Measurements from ENCODE around the gene EMILIN1. TPM values are rescaled to one million over a fixed set of nuclear protein-coding genes. Genes with fewer than 3 reads are reported as not detected.

EMILIN1 gene
- total RNA-seq, 1 experiment from 2014 or later, result 1.2 TPM

- no peaks in the 10 kb centered on the region for H3K27me3 ChIP-seq (ENCODE audit: insufficient read depth, low read length)
- Mint-ChIP-seq H3K36me3 (ENCODE audit: insufficient read depth in 1 of 3, low read depth in 3 of 3) (peaks cover 17 to 64% (median 53%) of the 10 kb centered on the region in 3 experiments; a peak in 6 of 7 replicates), H3K4me3 (no peak overlapping the region), H3K9me3 (no peaks in the 10 kb centered on the region), H3K27ac (no peak overlapping the region), H3K27me3 (ENCODE audit: low read depth) (no peaks in the 10 kb centered on the region), H3K4me1 (peaks cover 2 to 6% of the 10 kb centered on the region in 2 experiments)
- no peak overlapping the region for H2AFZ ChIP-seq (ENCODE audit: low read length)
- no peak overlapping the region for H2BK120ac ChIP-seq (ENCODE audit: low read depth, low read length, poor library complexity, severe bottlenecking)
- 0 out of 2 replicates have a peak, but pooled peaks cover 3% of the 10 kb centered on the region for H3K4me1 ChIP-seq (ENCODE audit: insufficient read depth, low read length)
- H3T11ph ChIP-seq (ENCODE audit: low read length), result no peak overlapping the region
- H4K5ac ChIP-seq (ENCODE audit: insufficient read length, low read depth, low read length), result no peak overlapping the region
- no peak overlapping the region for H2BK20ac ChIP-seq (ENCODE audit: low read depth, low read length, poor library complexity, severe bottlenecking)
- H3K56ac ChIP-seq (ENCODE audit: insufficient read length, low read depth, low read length), result no peak overlapping the region
- TF ChIP-seq, protein P1, sequence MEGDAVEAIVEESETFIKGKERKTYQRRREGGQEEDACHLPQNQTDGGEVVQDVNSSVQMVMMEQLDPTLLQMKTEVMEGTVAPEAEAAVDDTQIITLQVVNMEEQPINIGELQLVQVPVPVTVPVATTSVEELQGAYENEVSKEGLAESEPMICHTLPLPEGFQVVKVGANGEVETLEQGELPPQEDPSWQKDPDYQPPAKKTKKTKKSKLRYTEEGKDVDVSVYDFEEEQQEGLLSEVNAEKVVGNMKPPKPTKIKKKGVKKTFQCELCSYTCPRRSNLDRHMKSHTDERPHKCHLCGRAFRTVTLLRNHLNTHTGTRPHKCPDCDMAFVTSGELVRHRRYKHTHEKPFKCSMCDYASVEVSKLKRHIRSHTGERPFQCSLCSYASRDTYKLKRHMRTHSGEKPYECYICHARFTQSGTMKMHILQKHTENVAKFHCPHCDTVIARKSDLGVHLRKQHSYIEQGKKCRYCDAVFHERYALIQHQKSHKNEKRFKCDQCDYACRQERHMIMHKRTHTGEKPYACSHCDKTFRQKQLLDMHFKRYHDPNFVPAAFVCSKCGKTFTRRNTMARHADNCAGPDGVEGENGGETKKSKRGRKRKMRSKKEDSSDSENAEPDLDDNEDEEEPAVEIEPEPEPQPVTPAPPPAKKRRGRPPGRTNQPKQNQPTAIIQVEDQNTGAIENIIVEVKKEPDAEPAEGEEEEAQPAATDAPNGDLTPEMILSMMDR (conservative IDR thresholded peaks at IDR 0.05), result no peak
- H3K79me1 ChIP-seq (ENCODE audit: insufficient read depth, low read depth, low read length, poor library complexity, severe bottlenecking), result no peaks in the 10 kb centered on the region
- peaks cover 2% of the 10 kb centered on the region for H3K23me2 ChIP-seq (ENCODE audit: insufficient read length, low read depth, low read length, poor library complexity, severe bottlenecking)
- WGBS (ENCODE audit: extremely low coverage, insufficient read length, low lambda C conversion rate), result no CpG with 5 or more reads among the region's 6 CpGs
- H2BK12ac ChIP-seq (ENCODE audit: insufficient read length, low read depth, low read length), result no peak overlapping the region
- no peak overlapping the region for H2BK5ac ChIP-seq (ENCODE audit: insufficient read length, low read length)
- no peak overlapping the region for H3K23ac ChIP-seq (ENCODE audit: insufficient read length, low read depth, low read length)
- no peak overlapping the region for H3K9ac ChIP-seq (ENCODE audit: extremely low read depth, insufficient read length, low read length)
- no peak overlapping the region for H3K4me2 ChIP-seq (ENCODE audit: insufficient read depth, insufficient read length, low read length)
- no peak overlapping the region for H4K91ac ChIP-seq (ENCODE audit: insufficient read length, low read depth, low read length)
- no peak overlapping the region for H2BK15ac ChIP-seq (ENCODE audit: low read depth, low read length)
- no peak overlapping the region for H3K27ac ChIP-seq (ENCODE audit: insufficient read length, low read depth, low read length)
- no peaks in the 10 kb centered on the region for H3K79me2 ChIP-seq (ENCODE audit: insufficient read depth, low read length)
- no peak overlapping the region for H3K4ac ChIP-seq (ENCODE audit: low read depth, low read length)
- no peak overlapping the region for H4K8ac ChIP-seq (replicated peaks; ENCODE audit: insufficient read length, low read depth, low read length)
- H3K14ac ChIP-seq (ENCODE audit: insufficient read depth, low read length), result no peak overlapping the region
- no peak overlapping the region for H2AK5ac ChIP-seq (ENCODE audit: insufficient read length, low read length)
- DNase-seq, result no peak
- no peaks in the 10 kb centered on the region for H4K20me1 ChIP-seq (ENCODE audit: control insufficient read depth, insufficient read depth, insufficient read length)
- H3K18ac ChIP-seq (ENCODE audit: insufficient read length, low read depth, low read length), result no peak overlapping the region
- H3K9me3 ChIP-seq (ENCODE audit: control insufficient read depth, low read depth, low read length), result no peaks in the 10 kb centered on the region
Measured at GRCh38 chr2:27057184-27057583, 21.2 kb upstream of the EMILIN1 start.

All from H9 (cell line).